ENCODE results near the gene RALGPS1.
"Not testable (repeated sequence)": the region's sequence is repeated elsewhere in the genome, so short reads cannot be mapped to it uniquely, and the experiment has no call there.

Gene RALGPS1

GRCh38 chr9:127011772-127012171 is 97.2 kb downstream of the RALGPS1 start:
- no peak overlapping the region for H3K4me3 ChIP-seq (ENCODE audit: low read depth, low read length)
- no peak for TF ChIP-seq CTCF (IDR thresholded peaks at IDR 0.05; ENCODE audit: borderline replicate concordance, insufficient read depth, low read depth, low read length)

GRCh38 chr9:127012250-127012649 is 97.7 kb downstream of the RALGPS1 start:
- no peak overlapping the region for H3K4me3 ChIP-seq (ENCODE audit: low read depth, low read length)
- TF ChIP-seq CTCF (IDR thresholded peaks at IDR 0.05; ENCODE audit: borderline replicate concordance, insufficient read depth, low read depth, low read length): no peak

GRCh38 chr9:127013597-127013996 is 99.0 kb downstream of the RALGPS1 start:
- no peak for TF ChIP-seq CTCF (IDR thresholded peaks at IDR 0.05; ENCODE audit: borderline replicate concordance, insufficient read depth, low read depth, low read length)
- H3K4me3 ChIP-seq (ENCODE audit: low read depth, low read length): no peak overlapping the region

- H3K4me3 ChIP-seq (ENCODE audit: low read depth, low read length): no peak overlapping the region
- no peak for TF ChIP-seq CTCF (IDR thresholded peaks at IDR 0.05; ENCODE audit: borderline replicate concordance, insufficient read depth, low read depth, low read length)
Measured at GRCh38 chr9:127014216-127014909, 99.8 kb downstream of the RALGPS1 start.

- no peak for TF ChIP-seq CTCF (IDR thresholded peaks at IDR 0.05; ENCODE audit: borderline replicate concordance, insufficient read depth, low read depth, low read length)
Measured at GRCh38 chr9:127014910-127015540, 100.4 kb downstream of the RALGPS1 start.

GRCh38 chr9:127015921-127016512 is 101.4 kb downstream of the RALGPS1 start:
- TF ChIP-seq CTCF (IDR thresholded peaks at IDR 0.05; ENCODE audit: borderline replicate concordance, insufficient read depth, low read depth, low read length): no peak
- no peak overlapping the region for H3K4me3 ChIP-seq (ENCODE audit: low read depth, low read length)

More at GRCh38 chr9:127014910-127015540, 100.4 kb downstream of the RALGPS1 start:
- H3K4me3 ChIP-seq (ENCODE audit: low read depth, low read length): no peak overlapping the region

GRCh38 chr9:127017979-127018378 is 103.4 kb downstream of the RALGPS1 start:
- H3K4me3 ChIP-seq (ENCODE audit: low read depth, low read length): not testable (repeated sequence)

Measured in GM12875 (cell line).